NCI-H82 treated with DMSO at 0.1 percent for 48 hours (cell line): ENCODE results near the gene COMMD10.
"Not testable (repeated sequence)": the region's sequence is repeated elsewhere in the genome, so short reads cannot be mapped to it uniquely, and the experiment has no call there.

Experiments
- DNase-seq: peaks from one replicate; lab custom pipeline; 2025; ENCODE audit not compliant: unreplicated experiment; lab: John Stamatoyannopoulos, UW

Gene COMMD10

DNA sequence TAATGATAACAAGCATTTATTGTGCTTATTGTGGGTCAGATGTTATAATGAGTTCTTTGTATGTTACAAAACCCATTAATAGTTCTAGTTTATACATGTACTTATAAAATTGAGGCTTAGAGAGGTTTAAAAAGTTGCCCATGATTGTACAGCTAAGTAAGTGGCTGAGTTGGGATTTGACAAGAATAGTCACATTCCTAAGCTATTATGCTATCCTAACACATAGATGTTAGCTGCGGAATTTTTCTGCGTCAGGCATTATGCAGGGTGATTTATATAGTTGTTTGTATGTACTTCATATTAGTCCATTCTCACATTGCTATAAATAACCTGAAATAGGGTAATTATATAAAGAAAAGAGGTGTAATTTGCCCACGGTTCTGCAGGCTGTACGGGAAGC is 12.5 kb downstream of the COMMD10 start:
- no peak for DNase-seq

DNA sequence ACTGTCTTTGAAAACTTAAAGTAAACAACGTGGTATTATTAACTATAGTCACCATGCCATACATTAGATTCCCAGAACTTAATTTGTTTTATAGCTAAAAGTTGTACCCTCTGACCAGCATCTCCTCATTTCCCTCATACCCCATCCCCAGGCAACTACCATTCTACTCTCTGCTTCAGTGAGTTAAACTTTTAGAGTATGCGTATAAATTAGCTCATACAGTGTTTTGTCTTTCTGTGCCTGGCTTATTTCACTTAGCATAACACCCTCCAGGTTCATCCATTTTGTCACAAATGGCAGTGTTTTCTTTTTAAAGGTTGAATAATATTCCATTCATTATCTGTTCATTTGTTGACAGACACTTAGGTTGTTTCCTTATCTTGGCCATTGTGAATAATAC is 14.2 kb downstream of the COMMD10 start:
- DNase-seq = no peak

DNA sequence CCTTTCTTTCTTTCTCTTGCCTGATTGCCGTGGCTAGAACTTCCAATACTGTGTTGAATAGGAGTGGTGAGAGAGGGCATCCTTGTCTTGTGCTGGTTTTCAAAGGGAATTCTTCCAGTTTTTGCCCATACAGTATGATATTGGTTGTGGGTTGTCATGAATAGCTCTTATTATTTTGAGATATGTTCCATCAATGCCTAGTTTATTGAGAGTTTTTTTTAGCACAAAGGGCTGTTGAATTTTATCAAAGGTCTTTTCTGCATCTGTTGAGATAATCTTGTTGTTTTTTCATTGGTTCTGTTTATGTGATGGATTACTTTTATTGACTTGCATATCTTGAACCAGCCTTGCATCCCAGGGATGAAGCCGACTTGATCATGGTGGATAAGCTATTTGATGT is 20.1 kb downstream of the COMMD10 start:
- DNase-seq = not testable (repeated sequence)

DNA sequence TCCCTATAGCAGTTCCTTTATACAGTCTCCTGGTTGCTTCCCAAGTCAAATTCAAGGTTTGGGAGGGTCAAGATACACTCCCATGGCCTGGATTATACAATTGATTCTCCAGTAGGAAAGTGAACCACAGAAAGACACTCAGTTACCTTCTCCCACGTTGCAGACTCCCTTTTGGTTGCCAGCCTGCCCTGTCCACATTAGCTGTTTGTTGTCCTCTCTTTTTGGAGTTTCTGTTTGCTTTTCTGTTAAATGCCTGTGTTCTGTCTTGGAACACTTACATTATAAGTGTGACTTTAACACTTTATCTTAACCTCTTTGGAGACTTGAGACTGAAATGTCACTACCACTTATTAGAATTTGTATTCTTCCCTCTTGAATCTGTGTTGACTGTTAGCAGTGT is 30.3 kb downstream of the COMMD10 start:
- DNase-seq = no peak

DNA sequence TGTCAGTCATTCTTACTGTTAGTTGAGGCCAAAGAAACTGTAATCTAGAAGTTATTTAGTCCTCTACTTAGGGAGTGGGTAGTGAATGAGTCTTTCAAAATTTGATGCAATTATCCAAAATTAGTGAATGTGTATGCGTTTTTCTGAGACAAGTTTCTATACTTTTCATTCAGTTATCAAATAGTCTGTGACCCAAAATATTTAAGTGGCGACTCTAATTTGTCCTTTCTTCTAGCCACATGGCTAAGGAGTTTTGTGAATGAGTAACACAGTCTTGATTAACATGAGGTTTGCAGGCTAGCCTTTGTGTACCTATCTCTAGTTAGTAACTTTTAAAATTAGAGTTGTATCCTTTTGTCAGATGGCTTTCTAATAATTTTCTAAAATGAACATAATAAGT is 45.6 kb downstream of the COMMD10 start:
- DNase-seq = no peak

DNA sequence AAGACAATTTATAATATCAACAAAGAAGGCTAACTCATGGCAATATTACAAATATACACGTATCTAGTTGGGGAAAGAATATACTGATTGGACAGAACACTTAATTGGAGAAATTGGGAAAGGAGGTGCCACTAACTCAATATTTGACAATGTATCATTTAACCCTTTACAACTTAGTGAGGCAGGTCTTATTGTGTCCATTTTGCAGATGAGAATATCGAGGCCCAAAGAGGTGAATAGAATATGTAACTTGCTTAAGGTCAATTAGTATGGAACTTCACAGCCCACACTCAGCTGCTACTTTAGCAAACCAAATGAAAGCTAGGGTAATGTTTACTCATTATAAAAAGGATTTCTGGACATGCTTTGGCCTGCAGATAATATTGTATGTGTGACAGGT is 46.2 kb downstream of the COMMD10 start:
- no peak for DNase-seq

DNA sequence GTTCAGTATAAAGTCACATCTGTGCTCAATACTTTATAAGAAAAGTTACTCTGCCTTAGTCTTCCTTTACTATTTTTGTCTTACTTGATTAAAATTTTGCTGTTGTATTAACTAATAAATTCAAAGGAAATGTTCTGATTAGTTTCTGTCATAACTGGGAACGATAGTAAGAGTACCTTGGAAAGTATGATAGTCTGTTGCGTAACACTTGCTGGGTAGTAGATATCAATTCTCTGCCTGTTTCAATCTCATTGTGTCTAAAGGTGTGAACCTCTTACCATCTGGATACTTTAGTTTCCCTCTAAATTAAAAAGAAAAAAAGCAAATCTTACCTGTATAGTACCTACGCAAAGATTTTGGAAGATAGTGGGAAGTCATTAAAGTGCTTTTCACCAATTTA is 48.5 kb downstream of the COMMD10 start:
- no peak for DNase-seq

DNA sequence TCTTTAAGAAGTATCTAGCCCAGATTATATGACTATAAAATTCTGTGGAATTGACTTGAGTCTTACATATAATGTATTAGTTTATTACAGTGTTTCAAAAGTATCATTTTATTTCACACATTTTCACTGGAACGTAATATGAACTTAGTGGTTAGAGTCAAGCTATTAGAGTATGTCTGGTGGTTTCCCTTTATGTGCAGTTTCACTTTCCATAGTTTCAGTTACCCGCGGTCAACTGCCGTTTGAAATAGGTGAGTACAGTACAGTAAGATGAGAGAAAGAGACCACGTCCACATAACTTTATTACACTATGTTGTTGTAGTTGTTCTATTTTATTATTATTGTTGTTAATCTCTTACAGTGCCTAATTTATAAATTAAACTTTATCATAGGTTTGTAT is 50.5 kb downstream of the COMMD10 start:
- DNase-seq = no peak

DNA sequence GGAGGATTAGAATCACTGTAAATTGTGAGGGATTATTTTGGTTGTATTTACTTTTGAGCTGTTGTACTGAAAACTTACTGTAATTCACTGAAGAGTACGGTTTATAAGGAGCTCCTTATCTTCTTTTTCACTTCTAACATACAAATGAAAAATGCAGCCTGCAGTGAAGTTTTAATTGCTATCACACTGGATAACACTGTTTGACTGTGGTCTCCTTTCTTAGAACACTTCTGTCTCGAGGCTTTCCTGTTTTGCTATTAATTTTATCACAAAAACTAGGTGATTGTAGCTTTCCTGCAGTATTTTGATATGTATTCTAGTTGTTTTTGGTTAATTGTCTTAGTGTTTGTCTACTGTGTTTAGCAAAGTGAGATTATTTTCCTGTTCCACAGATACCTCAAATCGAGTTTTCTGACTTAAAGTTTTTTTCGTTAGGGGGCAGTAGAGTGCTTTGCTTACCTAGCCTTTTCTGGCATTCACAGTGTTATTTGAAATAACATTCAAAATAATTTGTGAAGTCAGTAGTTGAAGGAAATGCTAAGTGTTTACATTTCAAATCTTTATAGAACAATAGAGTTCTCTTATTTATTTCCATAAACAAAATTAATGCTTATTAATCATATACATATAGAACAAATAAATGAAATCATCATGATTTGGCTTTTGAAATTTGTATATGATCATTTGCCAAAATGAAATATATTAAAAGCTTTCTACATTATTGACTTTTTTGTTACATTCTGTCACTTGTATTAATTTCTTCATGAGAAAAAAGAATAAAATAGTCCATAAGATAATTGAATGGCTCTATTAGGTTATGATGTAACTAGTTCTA is 52.9 kb downstream of the COMMD10 start:
- DNase-seq = peak; percentile 4

DNA sequence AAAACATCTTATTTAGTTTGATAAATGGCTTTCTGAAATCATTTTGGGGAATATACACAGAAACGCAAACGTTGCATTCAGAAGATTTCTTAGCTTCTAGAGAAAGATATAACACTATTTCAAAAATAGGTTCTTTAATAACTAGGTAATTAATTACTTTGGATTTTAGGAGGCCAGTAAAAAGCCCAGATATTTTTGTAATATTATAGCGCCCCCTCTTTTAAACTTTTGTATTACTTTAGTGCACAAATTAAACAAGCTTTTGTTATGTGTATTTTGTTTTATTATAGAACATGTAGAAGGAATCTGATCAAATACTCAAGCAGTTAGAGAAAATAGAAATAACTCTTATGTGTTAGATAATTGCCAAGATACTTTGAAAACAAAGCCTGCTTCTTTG is 57.7 kb downstream of the COMMD10 start:
- DNase-seq = no peak

DNA sequence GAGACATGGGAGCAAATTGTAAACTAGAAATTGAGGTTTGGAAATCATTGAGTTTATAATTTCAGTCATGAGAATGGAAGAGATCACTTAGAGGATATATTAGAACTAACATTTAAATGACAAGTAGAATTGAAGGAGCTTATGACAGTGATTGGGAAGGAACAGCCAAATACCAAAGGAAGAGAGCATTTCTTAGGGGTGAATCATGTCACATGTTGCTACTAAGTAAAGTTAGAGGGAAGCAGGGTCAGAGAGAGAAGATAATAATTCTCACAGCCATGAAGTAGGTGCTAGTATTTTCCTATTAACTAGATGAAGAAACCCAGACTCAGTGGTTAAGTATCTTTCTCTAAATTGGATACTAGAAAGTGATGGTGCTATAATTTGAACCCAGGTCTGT is 59.3 kb downstream of the COMMD10 start:
- DNase-seq = no peak

DNA sequence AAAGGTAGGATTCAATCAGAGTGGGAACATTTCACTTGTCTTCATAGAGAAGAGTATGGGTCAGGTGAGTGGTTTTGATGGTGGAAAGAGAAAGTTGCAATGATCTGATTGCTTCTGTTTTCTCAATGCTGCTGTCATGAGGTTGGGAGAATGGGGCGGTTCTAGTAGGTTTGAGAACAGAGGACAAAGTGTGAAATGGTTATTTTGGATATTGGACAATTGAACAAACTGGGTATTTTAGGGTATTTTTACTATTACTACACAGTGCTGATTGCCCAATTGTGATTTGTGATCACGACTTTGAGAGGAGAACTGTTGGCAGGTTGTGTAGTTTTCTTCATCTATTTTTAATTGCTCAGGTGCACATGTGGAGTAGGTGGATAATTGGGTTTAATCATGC is 60.2 kb downstream of the COMMD10 start:
- DNase-seq = no peak

DNA sequence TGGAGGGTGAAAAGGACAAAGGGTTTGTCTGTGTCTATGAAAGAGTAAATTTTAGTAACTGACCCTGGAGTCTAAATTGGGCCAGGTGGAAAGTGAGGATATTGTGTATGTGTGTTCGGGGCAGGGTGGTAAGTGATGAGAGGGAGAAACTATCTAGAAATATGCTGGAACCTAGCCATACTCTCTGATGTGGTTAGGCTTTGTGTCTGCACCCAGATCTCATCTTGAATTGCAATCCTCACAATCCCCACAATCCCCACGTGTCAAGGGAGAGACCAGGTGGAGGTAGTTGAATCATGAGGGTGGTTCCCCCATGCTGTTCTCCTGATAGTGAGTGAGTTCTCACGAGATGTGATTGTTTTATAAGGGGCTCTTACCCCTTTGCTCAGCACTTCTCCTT is 60.6 kb downstream of the COMMD10 start:
- DNase-seq = no peak

DNA sequence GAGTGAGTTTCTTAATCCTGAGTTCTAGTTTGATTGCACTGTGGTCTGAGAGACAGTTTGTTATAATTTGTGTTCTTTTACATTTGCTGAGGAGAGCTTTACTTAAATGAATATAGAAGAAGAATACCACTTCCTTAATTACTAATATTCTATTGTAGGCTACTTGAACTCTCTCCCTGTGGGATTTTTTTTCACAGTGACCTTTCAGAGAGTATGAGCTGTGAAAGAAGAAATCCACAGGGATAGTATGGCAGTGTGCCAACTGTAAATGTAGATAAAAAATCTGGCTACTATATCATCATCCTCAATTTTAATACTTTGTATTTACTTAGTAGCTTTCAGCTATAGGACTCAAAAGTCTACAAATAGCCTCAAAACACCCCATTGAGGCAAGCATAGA is 67.3 kb downstream of the COMMD10 start:
- no peak for DNase-seq

DNA sequence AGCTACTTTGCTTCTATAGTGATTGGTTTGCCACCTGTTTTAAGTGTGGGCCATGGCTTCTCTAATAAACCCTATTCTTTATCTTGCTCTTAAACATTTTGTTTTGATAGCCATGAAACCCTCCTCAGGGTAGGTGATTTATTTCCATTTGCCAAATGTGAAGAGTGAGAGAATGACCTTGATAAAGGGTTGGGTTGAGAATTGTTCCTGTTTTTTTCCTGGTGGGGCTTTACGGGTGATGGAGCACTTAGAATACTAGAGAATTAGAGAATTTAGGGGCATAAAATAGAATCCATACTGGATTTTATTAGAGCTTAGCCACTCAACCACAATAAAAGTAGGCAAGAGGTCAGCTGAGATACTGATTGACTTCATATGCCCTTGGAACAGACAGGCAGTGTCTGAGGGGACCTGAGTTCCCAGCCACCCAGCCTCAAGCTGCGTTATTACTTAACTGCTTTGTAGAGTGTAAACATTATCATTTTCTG is 68.9 kb downstream of the COMMD10 start:
- no peak for DNase-seq

DNA sequence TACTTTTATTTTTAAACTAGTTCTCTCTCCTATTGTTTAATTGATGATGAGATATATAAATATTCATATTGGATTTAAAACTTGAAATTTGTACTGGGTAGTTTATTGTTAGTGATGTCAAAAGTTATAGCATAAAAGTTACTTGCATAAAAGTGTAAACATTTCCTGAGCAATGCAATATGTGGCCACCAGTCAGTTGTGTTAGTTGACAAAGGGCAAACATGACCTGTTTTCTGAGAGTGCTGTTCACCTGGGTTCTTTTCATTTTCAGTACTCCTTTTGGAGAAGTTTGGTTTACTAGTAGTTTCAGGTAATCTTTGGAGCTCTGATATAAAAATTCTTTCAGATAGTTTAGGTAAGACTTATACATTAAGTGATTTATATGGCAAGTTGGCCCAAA is 69.4 kb downstream of the COMMD10 start:
- no peak for DNase-seq

DNA sequence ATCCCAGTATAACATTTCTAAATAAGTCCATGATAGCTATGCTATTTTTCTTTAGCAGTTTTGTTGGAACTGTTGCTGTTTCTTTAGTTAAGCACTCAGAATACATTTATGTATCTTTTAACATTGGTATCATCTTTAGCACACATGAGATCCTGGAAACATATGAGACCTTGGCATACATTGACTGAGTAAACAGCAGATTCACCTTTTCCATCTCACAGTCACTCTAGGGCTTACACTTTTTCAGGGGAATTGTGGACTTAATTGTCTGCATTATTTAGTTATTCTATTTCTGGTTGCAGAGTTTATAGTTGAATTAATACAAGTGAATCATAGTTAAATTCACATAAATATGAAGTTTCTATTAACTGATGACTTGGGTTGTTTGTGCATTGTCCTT is 70.1 kb downstream of the COMMD10 start:
- DNase-seq = no peak

DNA sequence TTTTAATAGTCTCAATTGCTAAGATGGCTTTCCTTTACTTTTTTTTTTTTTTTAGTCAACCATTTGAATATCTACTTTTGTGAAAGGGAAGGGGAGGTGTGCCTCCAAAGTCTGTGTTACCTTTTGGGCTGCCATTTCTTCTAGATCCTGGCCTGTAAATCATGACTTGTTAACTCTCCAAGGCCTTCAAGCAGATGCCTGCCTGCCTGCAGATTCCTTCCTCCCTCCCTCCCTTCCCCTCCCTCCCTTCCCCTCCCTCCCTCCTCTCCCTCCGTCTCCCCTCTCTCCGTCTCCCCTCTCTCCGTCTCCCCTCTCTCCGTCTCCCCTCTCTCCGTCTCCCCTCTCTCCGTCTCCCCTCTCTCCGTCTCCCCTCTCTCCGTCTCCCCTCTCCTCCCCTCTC is 73.1 kb downstream of the COMMD10 start:
- DNase-seq = no peak

DNA sequence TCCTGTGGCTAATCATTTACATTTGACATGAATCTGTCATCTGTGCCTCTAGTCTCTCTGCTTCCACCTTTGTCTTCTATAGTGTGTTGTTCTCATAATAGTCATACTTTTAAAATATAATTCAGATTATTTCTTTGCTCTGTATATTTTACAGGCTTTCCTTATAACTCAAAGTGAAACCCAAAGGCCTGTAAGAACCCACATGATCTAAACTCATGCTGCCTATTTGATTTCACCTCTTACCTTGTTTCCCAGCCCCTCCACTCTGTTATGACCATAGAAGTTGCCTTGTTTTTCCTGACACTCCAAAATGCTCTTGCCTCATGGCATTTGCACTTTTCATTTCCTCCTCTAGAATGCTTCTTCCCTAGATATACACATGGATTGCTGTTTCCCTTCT is 74.2 kb downstream of the COMMD10 start:
- DNase-seq = no peak

DNA sequence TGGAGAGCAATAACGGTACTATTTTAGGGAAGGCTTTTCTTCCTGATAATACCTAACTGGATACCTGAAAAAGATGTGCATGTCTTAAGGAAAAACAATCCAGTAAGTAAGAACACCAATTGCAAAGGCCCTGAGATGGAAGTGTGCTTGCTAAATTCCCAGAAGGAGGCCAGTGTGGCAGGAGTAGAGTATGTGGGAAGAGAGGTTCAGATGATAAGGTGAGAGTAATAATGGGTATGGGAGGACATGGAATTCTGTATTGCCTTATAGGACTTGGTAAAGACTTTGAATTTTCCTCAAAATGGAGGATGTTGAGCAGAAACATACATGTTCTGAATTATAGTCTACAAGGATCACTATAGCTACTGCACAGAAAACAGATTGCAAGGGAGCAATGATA is 89.3 kb downstream of the COMMD10 start:
- DNase-seq = no peak

DNA sequence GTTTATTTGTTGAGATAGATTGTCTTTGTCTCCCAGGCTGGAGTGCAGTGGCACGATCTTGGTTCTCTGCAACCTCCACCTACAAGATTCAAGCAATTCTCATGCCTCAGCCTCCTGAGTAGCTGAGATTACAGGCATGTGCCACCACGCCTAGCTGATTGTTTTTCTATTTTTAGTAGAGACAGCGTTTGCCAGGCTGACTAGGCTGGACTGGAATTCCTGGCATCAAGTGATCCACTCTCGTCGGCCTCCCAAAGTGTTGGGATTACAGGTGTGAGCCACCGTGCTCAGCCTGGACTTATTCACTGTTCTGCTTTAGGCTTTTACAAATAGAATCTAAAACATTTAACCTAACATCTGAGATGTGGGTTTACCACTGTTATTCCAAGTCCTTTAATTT is 91.3 kb downstream of the COMMD10 start:
- no peak for DNase-seq

DNA sequence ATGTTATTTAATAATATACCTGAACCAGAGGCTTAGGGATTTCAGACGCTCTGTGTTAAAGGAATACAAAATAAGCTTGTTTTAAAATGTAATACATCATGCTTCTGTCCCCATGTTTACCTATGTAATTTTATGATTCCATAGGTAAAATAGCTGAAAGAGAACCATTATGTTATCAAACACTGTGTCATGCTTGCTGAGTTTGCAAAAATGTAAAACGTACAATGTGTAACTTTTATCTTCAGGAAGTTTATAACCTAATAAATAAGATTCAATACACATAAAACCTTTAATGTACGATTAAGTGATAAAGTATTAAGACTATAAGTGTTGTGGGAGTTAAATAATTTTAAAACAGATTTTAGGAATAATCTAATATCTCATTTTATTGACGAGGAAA is 94.1 kb downstream of the COMMD10 start:
- no peak for DNase-seq

DNA sequence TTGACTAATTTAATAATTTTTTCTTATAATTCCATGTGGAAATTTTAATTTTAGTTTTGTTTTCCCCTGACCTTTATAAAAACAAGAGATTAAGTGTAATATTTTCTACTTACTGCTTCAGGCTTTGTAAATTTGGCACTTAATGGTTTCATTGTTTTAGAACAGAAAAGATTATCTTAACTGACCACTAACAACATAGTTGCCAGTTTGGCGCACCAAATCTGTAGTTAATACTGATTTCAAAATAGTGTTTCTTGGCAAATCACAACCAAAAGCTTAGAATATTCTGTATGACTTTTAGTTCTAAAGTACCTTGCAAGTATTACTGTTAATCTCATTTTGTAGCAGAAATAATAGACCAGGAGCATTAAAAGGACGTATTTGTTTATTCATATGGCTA is 124.3 kb downstream of the COMMD10 start:
- DNase-seq = no peak
